LHCN-M2 (cell line): ENCODE results near the gene INTU. TPM values are rescaled to one million over a fixed set of nuclear protein-coding genes. Genes with fewer than 3 reads are reported as not detected.

Experiments
- DNase-seq: peaks from one replicate; pipeline ENCODE4 v3.0.0-alpha.2; 2012; ENCODE audit warnings: low read depth
- total RNA-seq: library from RNA; depleted of rRNA; stranded (reverse); fragments of >200 nt; gene quantifications from 2 replicates; pipeline ENCODE4 v1.2.3, GENCODE V29; 2014; rRNA removed

Gene INTU
- total RNA-seq, 1 experiment from 2014 or later, result 4.0 TPM

- DNase-seq, result no peak
These were observed 108.5 kb downstream of the INTU start for GRCh38 chr4:127741247-127741646.

GRCh38 chr4:127747883-127748282 is 115.1 kb downstream of the INTU start:
- DNase-seq, result peak; percentile 39

GRCh38 chr4:127748957-127749356 is 116.2 kb downstream of the INTU start:
- no peak for DNase-seq

- DNase-seq, result no peak
These were observed 124.1 kb downstream of the INTU start for GRCh38 chr4:127756906-127757305.

DNA sequence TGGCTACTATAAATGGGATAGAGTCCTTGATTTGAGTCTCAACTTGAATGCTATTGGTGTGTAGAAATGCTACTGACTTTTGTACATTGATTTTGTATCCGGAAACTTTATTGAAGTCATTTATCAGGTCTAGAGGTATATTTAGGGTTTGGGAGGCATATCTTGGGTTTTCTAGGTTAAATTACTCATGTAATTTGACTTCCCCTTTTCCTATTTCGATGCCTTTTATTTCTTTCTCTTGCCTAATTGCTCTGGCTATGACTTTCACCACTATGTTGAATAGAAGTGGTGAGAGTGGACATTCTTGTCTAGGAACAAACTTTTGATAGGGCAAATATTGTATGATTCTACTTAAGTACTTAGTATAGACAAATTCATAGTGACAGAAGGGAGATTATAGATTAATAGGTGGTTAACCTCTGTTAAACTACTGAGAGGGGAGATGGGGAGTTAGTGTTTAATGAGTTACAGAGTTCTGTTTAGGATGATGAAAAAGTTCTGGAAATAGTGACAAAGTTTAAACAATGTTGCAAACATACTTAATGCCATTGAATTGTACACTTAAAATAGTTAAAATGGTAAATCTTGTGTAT is 126.6 kb downstream of the INTU start:
- DNase-seq, result no peak

DNA sequence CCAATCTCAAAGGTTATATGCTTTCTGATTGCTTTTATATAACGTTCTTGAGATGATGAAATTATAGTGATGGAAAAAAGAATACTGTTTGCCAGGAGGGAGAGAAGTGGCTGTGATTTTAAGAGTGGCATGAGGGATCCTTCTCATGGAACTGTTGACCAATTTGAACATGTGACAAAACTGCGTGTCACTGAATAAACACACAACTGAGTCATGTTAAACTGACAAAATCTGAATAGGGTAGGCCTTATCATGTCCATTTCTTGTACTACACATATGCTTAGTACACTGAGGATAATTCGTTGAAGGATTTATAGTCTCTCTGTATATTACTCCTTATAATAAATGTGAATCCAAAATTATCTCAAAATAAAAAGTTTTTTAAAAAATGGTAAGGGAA is 127.1 kb downstream of the INTU start:
- peak; percentile 30 for DNase-seq

DNA sequence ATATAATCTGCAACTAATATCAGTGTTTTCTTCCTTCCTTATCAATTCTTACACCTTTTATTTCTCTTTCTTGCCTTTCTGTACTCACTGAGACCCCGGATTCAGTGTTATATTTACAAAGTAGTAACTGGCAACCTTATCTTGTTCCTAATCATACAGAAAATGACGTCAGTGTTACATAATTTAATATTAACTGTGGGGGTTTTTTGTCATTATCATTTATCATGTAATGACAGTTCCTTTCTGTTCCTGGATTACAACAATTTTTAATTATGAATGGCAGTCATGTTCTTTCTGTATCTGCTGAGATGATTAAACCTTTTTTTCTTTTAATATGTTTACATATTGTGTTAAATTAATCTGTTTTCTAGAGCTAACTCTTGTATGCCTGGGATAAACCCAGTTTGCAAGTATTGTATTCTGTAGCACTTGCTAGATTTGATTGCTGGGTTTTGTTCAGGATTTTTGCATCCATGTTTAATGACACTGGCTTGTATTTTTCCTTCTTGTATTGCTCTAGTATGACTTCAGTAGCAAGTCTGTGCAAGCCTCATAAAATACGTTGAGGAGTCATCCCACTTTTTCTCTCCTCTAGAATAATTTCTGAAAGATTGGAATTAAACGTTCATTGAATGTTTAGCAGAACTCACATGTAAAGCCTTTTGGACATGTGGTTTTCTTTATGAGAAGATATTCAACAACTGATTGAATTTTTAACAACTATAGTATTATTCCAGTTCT is 138.9 kb downstream of the INTU start:
- DNase-seq, result no peak

DNA sequence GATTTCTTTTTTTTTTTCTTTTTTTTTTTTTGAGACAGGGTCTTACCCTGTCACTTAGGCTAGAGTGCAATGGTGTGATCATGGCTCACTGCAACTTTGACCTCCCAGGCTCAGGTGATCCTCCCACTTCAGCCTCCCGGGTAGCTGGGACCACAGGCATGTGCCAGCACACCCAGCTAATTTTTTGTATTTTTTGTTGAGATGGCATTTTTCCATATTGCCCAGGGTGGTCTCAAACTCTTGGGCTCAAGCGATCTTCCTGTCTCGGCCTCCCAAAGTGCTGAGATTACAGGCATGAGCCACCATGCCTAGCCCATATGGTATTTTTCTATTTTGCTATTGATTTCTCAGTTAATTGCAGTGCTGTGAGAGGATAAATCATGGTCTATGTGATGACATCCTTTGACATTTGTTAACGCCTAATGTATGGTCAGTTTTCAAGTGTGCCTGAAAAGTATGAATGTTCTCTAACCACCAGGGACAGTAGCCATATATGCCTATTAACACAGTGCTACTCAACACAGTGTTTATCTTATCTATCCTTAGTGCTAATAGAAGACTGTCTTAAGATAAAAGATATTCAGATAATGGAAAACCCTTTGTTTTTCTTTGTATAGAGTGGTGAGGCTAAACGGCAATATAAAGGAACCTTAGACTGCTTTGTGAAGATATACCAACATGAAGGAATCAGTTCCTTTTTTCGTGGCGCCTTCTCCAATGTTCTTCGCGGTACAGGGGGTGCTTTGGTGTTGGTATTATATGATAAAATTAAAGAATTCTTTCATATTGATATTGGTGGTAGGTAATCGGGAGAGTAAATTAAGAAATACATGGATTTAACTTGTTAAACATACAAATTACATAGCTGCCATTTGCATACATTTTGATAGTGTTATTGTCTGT is 140.3 kb downstream of the INTU start:
- DNase-seq, result no peak

- no peak for DNase-seq
These were observed 143.1 kb downstream of the INTU start for GRCh38 chr4:127775843-127776242.

Other genes starting within 250 kb of the INTU start
- gene SLC25A31, start 97.4 kb downstream of the INTU start, total RNA-seq, result not detected in 2 replicates
- 8.8 and 11.3 TPM in 2 replicates for gene HSPA4L, start 149.4 kb downstream of the INTU start, total RNA-seq
- gene PLK4, start 247.9 kb downstream of the INTU start, total RNA-seq, result 31.1 and 47.5 TPM in 2 replicates